EH (cell line): ENCODE results near the gene DOCK9.

Source experiments
- DNase-seq: peaks from one replicate; pipeline ENCODE4 v3.0.0-alpha.2; 2015; ENCODE audit warnings: low read depth

The DOCK9 gene

GRCh38 chr13:98997738-98998641 is 20.1 kb upstream of the DOCK9 start:
- peak; percentile 65 for DNase-seq

GRCh38 chr13:98997011-98997730 is 19.3 kb upstream of the DOCK9 start:
- DNase-seq = no peak

GRCh38 chr13:98996046-98996445 is 18.2 kb upstream of the DOCK9 start:
- DNase-seq = no peak

- DNase-seq = no peak
Observed at GRCh38 chr13:98994896-98995295, 17.0 kb upstream of the DOCK9 start.

- DNase-seq = no peak
Observed at GRCh38 chr13:98994080-98994479, 16.2 kb upstream of the DOCK9 start.

GRCh38 chr13:98992355-98992754 is 14.5 kb upstream of the DOCK9 start:
- no peak for DNase-seq

GRCh38 chr13:98990701-98991100 is 12.8 kb upstream of the DOCK9 start:
- DNase-seq = peak; percentile 16

- no peak for DNase-seq
Observed at GRCh38 chr13:98989469-98990235, 11.8 kb upstream of the DOCK9 start.

GRCh38 chr13:98988780-98989179 is 10.9 kb upstream of the DOCK9 start:
- no peak for DNase-seq

GRCh38 chr13:98988277-98988676 is 10.4 kb upstream of the DOCK9 start:
- DNase-seq = no peak

GRCh38 chr13:98987275-98987674 is 9.4 kb upstream of the DOCK9 start:
- DNase-seq = no peak

- no peak for DNase-seq
Observed at GRCh38 chr13:98986226-98986846, 8.5 kb upstream of the DOCK9 start.

- no peak for DNase-seq
Observed at GRCh38 chr13:98985591-98985990, 7.7 kb upstream of the DOCK9 start.

- DNase-seq = no peak
Observed at GRCh38 chr13:98984983-98985382, 7.1 kb upstream of the DOCK9 start.

GRCh38 chr13:98984118-98984517 is 6.3 kb upstream of the DOCK9 start:
- no peak for DNase-seq

GRCh38 chr13:98983182-98983581 is 5.3 kb upstream of the DOCK9 start:
- no peak for DNase-seq

- peak; percentile 36 for DNase-seq
Observed at GRCh38 chr13:98981369-98982080, 3.7 kb upstream of the DOCK9 start.

- no peak for DNase-seq
Observed at GRCh38 chr13:98979012-98979660, 1.3 kb upstream of the DOCK9 start.

- DNase-seq = peak; percentile 84
Observed at GRCh38 chr13:98978280-98978679, 416 bp upstream of the DOCK9 start.

GRCh38 chr13:98976941-98977340 is 923 bp downstream of the DOCK9 start:
- DNase-seq = peak; percentile 45

GRCh38 chr13:98976338-98976737 is 1.5 kb downstream of the DOCK9 start:
- DNase-seq = peak; percentile 67
